Adrenal gland (tissue), 5 donors: Measurements from ENCODE around the gene ALX3.

Experiments used
- POLR2A ChIP-seq, 2 donors: fragments of 450-650 bp; IDR thresholded peaks; one replicate each; pipeline ENCODE4 v1.6.1; 2017; ENCODE audit warnings: antibody characterized with exemption in 2 of 2, mild to moderate bottlenecking in 2 of 2, moderate library complexity in 1 of 2
- TF ChIP-seq, protein P1 (sequence below), 6 experiments: fragments of 450-650 bp in 4 of 6; fragments of 200-600 bp in 2 of 6; sonication (generic) in 1 of 6; IDR thresholded peaks; 1 replicate in 5 of 6; 2 replicates in 1 of 6; pipeline versions ENCODE4 v1.5.1 to v1.8.0; 2016 to 2021; ENCODE audit warnings: antibody characterized with exemption in 6 of 6, mild to moderate bottlenecking in 2 of 6, moderate library complexity in 1 of 6
- donor health status: DM: no; HTN: no; CAD: no.

DNA sequence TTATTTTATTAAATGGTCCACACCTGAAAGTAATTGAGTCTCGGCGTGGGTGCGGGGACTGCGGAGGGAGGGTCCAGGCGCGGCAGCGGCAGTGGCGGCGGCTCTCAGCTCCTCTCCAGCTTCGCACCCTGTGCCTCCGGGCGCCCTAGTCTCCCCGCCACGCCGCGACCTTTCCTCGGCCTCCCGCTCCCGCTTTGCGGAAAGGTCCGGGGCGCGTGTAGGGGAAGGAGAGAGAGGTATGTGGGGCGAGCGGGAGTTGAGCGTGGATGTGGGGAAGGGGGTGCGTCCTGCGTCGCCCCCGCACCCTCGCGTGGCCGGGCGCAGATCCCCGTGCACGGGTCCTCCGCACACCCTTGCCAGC, 13.4 kb upstream of the ALX3 start:
- TF ChIP-seq, protein P1, sequence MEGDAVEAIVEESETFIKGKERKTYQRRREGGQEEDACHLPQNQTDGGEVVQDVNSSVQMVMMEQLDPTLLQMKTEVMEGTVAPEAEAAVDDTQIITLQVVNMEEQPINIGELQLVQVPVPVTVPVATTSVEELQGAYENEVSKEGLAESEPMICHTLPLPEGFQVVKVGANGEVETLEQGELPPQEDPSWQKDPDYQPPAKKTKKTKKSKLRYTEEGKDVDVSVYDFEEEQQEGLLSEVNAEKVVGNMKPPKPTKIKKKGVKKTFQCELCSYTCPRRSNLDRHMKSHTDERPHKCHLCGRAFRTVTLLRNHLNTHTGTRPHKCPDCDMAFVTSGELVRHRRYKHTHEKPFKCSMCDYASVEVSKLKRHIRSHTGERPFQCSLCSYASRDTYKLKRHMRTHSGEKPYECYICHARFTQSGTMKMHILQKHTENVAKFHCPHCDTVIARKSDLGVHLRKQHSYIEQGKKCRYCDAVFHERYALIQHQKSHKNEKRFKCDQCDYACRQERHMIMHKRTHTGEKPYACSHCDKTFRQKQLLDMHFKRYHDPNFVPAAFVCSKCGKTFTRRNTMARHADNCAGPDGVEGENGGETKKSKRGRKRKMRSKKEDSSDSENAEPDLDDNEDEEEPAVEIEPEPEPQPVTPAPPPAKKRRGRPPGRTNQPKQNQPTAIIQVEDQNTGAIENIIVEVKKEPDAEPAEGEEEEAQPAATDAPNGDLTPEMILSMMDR (IDR thresholded peaks at IDR 0.05), result no peak
- no peak for TF ChIP-seq POLR2A (IDR thresholded peaks at IDR 0.05)
